ENCODE measurements around the gene WSB2. TPM values are rescaled to one million over a fixed set of nuclear protein-coding genes. Genes with fewer than 3 reads are reported as not detected.

The WSB2 gene
- total and polyA plus RNA-seq, 9 of the 15 experiments (the other 6 are each of a cell fraction or from before 2014, with no cell fraction given): 31.4 to 77.6 (median 52.6) TPM

- TF ChIP-seq RREB1 (CRISPR knock-in tag; IDR thresholded peaks at IDR 0.05): no peak
- TF ChIP-seq ARID2 (IDR thresholded peaks at IDR 0.05): no peak
- no peak for TF ChIP-seq ASH1L (IDR thresholded peaks at IDR 0.05; ENCODE audit: borderline replicate concordance, low read depth, partially characterized antibody)
- no peak for TF ChIP-seq DNMT1 (IDR thresholded peaks at IDR 0.05)
- TF ChIP-seq EWSR1 (IDR thresholded peaks at IDR 0.05; ENCODE audit: borderline replicate concordance, low read depth, partially characterized antibody): no peak
- no peak for TF ChIP-seq ZFPM2 (CRISPR knock-in tag; IDR thresholded peaks at IDR 0.05)
- no peak for TF ChIP-seq MITF (IDR thresholded peaks at IDR 0.05)
Measured at GRCh38 chr12:118094039-118094438, 33.1 kb upstream of the WSB2 start (continued).

All from K562 (cell line).